HepG2 (cell line): ENCODE measurements around the gene KDM8. TPM values are rescaled to one million over a fixed set of nuclear protein-coding genes. Genes with fewer than 3 reads are reported as not detected.
A peak's percentile ranks its signal among the peaks of the same experiment; 100 is the strongest.

Source experiments
- AHR ChIP-seq: IDR thresholded peaks from 2 replicates; pipeline ENCODE4 v1.6.1; 2018; ENCODE audit warnings: missing genetic modification reagents, missing compliant biosample characterization
- FOXK1 ChIP-seq: sonication (generic); formaldehyde crosslinking; IDR thresholded peaks from 2 replicates; pipeline ENCODE4 v1.4.0; 2020; ENCODE audit warnings: low read depth, missing genetic modification reagents, borderline replicate concordance
- GABPB1 ChIP-seq: IDR thresholded peaks from 2 replicates; pipeline ENCODE4 v1.6.1; 2016; ENCODE audit warnings: mild to moderate bottlenecking, missing genetic modification reagents, moderate library complexity, missing compliant biosample characterization
- HNRNPLL ChIP-seq: fragments of 200-400 bp; formaldehyde crosslinking; IDR thresholded peaks from 2 replicates; pipeline ENCODE4 v1.6.1; 2017; ENCODE audit warnings: mild to moderate bottlenecking, low read depth, low read length; ENCODE audit not compliant: poor library complexity, severe bottlenecking
- JUND ChIP-seq: sonication (generic); formaldehyde crosslinking; IDR thresholded peaks from 2 replicates; pipeline ENCODE4 v1.8.0; 2022; ENCODE audit warnings: mild to moderate bottlenecking, missing genetic modification reagents
- KAT2B ChIP-seq: fragments of 150-350 bp; IDR thresholded peaks from 2 replicates; pipeline ENCODE4 v1.6.1; 2014; ENCODE audit warnings: low read depth, low read length, borderline replicate concordance
- MAZ ChIP-seq, 2 experiments: sonication (generic) in 1 of 2; formaldehyde crosslinking in 1 of 2; IDR thresholded peaks; 2 replicates each; pipeline versions ENCODE4 v1.5.0 to v1.6.1; 2012 to 2020; ENCODE audit warnings: low read depth in 2 of 2, mild to moderate bottlenecking in 2 of 2, borderline replicate concordance in 1 of 2, improper control_type of control experiment in 1 of 2, low read length in 1 of 2, missing genetic modification reagents in 1 of 2, moderate library complexity in 1 of 2
- MYNN ChIP-seq: sonication (generic); formaldehyde crosslinking; IDR thresholded peaks from 2 replicates; pipeline ENCODE4 v1.4.0; 2020; ENCODE audit warnings: mild to moderate bottlenecking, low read depth, missing genetic modification reagents
- PAWR ChIP-seq: sonication (generic); formaldehyde crosslinking; IDR thresholded peaks from 2 replicates; pipeline ENCODE4 v1.4.0; 2020; ENCODE audit warnings: missing genetic modification reagents, mild to moderate bottlenecking, borderline replicate concordance
- POLR2AphosphoS2 ChIP-seq: IDR thresholded peaks from 2 replicates; pipeline ENCODE4 v1.6.1; 2011; ENCODE audit warnings: low read depth, low read length, improper control_type of control experiment
- REXO4 ChIP-seq: sonication (generic); formaldehyde crosslinking; IDR thresholded peaks from 2 replicates; pipeline ENCODE4 v1.8.0; 2022; ENCODE audit warnings: missing genetic modification reagents, mild to moderate bottlenecking, borderline replicate concordance
- RFXANK ChIP-seq: IDR thresholded peaks from 2 replicates; pipeline ENCODE4 v1.6.1; 2016
- SP1 ChIP-seq, 2 experiments: fragments of 450-650 bp in 1 of 2; sonication (generic) in 1 of 2; formaldehyde crosslinking in 1 of 2; IDR thresholded peaks; 2 replicates each; pipeline versions ENCODE4 v1.4.0 to v1.6.1; 2016 to 2020; ENCODE audit warnings: missing genetic modification reagents in 1 of 2
- TGIF2 ChIP-seq: IDR thresholded peaks from 2 replicates; pipeline ENCODE4 v1.6.1; 2016; ENCODE audit warnings: control low read depth, missing compliant biosample characterization
- U2AF1 ChIP-seq: fragments of 200-400 bp; formaldehyde crosslinking; optimal IDR thresholded peaks from 2 replicates; pipeline ENCODE3; 2017; ENCODE audit warnings: mild to moderate bottlenecking, low read depth, low read length
- ZBTB7A ChIP-seq: sonication (generic); formaldehyde crosslinking; IDR thresholded peaks from 2 replicates; pipeline ENCODE4 v1.8.0; 2022; ENCODE audit warnings: mild to moderate bottlenecking, missing genetic modification reagents
- ZFY ChIP-seq: sonication (generic); formaldehyde crosslinking; IDR thresholded peaks from 2 replicates; pipeline ENCODE4 v1.4.0; 2020; ENCODE audit warnings: missing genetic modification reagents
- ZMYM3 ChIP-seq: sonication (generic); formaldehyde crosslinking; IDR thresholded peaks from 2 replicates; pipeline ENCODE4 v1.5.1; 2020; ENCODE audit warnings: mild to moderate bottlenecking, missing genetic modification reagents
- ZNF225 ChIP-seq: sonication (generic); formaldehyde crosslinking; IDR thresholded peaks from 2 replicates; pipeline ENCODE4 v1.4.0; 2020; ENCODE audit warnings: mild to moderate bottlenecking, missing genetic modification reagents
- ZNF251 ChIP-seq: sonication (generic); formaldehyde crosslinking; IDR thresholded peaks from 2 replicates; pipeline ENCODE4 v1.9.0; 2021; ENCODE audit warnings: mild to moderate bottlenecking, missing genetic modification reagents
- ZNF326 ChIP-seq: sonication (generic); formaldehyde crosslinking; IDR thresholded peaks from 2 replicates; pipeline ENCODE4 v1.4.0; 2020; ENCODE audit warnings: missing genetic modification reagents, borderline replicate concordance
- ZNF367 ChIP-seq: sonication (generic); formaldehyde crosslinking; IDR thresholded peaks from 2 replicates; pipeline ENCODE4 v1.4.0; 2020; ENCODE audit warnings: missing genetic modification reagents, borderline replicate concordance
- ZNF558 ChIP-seq: sonication (generic); formaldehyde crosslinking; IDR thresholded peaks from 2 replicates; pipeline ENCODE4 v1.9.0; 2022; ENCODE audit warnings: mild to moderate bottlenecking, missing genetic modification reagents, borderline replicate concordance
- ZNF562 ChIP-seq: sonication (generic); formaldehyde crosslinking; IDR thresholded peaks from 2 replicates; pipeline ENCODE4 v1.8.0; 2022; ENCODE audit warnings: missing genetic modification reagents, borderline replicate concordance
- ZNF672 ChIP-seq: sonication (generic); formaldehyde crosslinking; IDR thresholded peaks from 2 replicates; pipeline ENCODE4 v1.8.1; 2022; ENCODE audit warnings: missing genetic modification reagents
- polyA plus RNA-seq, 8 experiments: library from polyadenylated mRNA; depleted of rRNA in 3 of 8; stranded (reverse) in 7 of 8; unstranded in 1 of 8; fragments of >200 nt; fragmentation: Illumina TruSeq in 4 of 8; extraction: Trizol in 4 of 8; gene quantifications; 2 replicates each; pipeline versions ENCODE4 v1.2.1 to v1.2.3, GENCODE V29; 2011 to 2016; ENCODE audit warnings: low read depth in 4 of 8, missing spikeins in 1 of 8, mixed read lengths in 1 of 8; ENCODE audit not compliant: insufficient read depth in 1 of 8
- total RNA-seq, 5 experiments: library from RNA; depleted of rRNA; stranded (reverse); fragments of >200 nt; fragmentation: Illumina TruSeq; extraction: Trizol; gene quantifications; 2 replicates each; pipeline ENCODE4 v1.2.3, GENCODE V29; 2016; ENCODE audit warnings: low read depth in 1 of 5
- TF ChIP-seq, protein P1 (sequence below): sonication (generic); formaldehyde crosslinking; IDR thresholded peaks from 2 replicates; pipeline ENCODE4 v1.8.1; 2022; ENCODE audit warnings: mild to moderate bottlenecking, missing genetic modification reagents
- TF ChIP-seq, protein P2 (sequence below): sonication (generic); formaldehyde crosslinking; IDR thresholded peaks from 2 replicates; pipeline ENCODE4 v1.4.0; 2020; ENCODE audit warnings: mild to moderate bottlenecking, missing genetic modification reagents
- TF ChIP-seq, protein P3 (sequence below): sonication (generic); formaldehyde crosslinking; conservative IDR thresholded peaks from 2 replicates; pipeline ENCODE4 v1.8.0; 2022; ENCODE audit warnings: mild to moderate bottlenecking, moderate library complexity, missing genetic modification reagents

Gene KDM8
- total and polyA plus RNA-seq, 2 of the 13 experiments (the other 11 are each of a cell fraction or from before 2014, with no cell fraction given): 3.3 to 8.6 TPM

DNA sequence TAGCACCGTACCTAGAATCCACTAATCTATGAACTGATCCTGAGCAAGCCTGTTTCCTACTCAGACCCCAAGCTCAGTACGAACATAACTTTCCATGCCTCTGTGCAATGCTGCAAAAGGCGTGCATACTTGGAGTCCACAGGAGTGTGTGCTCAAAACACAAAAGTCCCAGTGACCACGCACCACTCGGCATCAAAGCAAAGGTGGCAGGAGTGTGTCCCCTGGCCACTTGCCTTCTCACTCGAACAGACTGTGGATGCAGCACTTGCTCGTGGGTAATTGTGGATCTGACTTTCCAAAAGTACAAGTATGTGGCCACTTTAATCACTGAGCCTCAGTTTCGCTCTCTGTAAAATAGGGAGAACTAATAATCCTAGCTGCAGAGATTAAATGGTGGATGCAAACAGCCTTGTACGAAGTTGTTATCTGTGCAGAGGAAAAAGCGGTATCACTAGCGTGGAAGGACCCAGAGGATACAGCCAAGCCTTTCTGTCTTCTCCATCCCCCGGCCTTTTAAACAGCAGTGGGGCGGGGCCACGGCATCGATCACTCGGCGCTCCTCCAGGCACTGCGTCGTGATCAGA is 311 bp upstream of the KDM8 start (continued):
- TF ChIP-seq GABPB1 (CRISPR knock-in tag): peak; percentile 80; the same call in 1 of the 2 replicates
- peak; percentile 90 for TF ChIP-seq KAT2B
- TF ChIP-seq, protein P1, sequence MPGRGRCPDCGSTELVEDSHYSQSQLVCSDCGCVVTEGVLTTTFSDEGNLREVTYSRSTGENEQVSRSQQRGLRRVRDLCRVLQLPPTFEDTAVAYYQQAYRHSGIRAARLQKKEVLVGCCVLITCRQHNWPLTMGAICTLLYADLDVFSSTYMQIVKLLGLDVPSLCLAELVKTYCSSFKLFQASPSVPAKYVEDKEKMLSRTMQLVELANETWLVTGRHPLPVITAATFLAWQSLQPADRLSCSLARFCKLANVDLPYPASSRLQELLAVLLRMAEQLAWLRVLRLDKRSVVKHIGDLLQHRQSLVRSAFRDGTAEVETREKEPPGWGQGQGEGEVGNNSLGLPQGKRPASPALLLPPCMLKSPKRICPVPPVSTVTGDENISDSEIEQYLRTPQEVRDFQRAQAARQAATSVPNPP (CRISPR knock-in tag): no peak
- TF ChIP-seq ZMYM3 (CRISPR knock-in tag): peak; percentile 94
- 0 out of 2 replicates have a peak, but pooled peaks have one; percentile 51 for TF ChIP-seq ZBTB7A
- TF ChIP-seq SP1 (IDR thresholded peaks at IDR 0.05): no peak
- peak; percentile 97 for TF ChIP-seq SP1 (CRISPR knock-in tag; IDR thresholded peaks at IDR 0.05)
- peak; percentile 95; the same call in 1 of the 2 replicates for TF ChIP-seq AHR (CRISPR knock-in tag)
- no peak for TF ChIP-seq ZFY
- no peak for TF ChIP-seq TGIF2
- 0 out of 2 replicates have a peak, but pooled peaks have one; percentile 64 for TF ChIP-seq PAWR (CRISPR knock-in tag)
- no peak for TF ChIP-seq ZNF225 (CRISPR knock-in tag)
- TF ChIP-seq ZNF326 (CRISPR knock-in tag): no peak
- TF ChIP-seq HNRNPLL: no peak
- peak; percentile 99 for TF ChIP-seq ZNF367 (CRISPR knock-in tag)
- 0 out of 2 replicates have a peak, but pooled peaks have one; percentile 10 for TF ChIP-seq ZNF558 (CRISPR knock-in tag)
- peak; percentile 64 for TF ChIP-seq U2AF1
- TF ChIP-seq, protein P2, sequence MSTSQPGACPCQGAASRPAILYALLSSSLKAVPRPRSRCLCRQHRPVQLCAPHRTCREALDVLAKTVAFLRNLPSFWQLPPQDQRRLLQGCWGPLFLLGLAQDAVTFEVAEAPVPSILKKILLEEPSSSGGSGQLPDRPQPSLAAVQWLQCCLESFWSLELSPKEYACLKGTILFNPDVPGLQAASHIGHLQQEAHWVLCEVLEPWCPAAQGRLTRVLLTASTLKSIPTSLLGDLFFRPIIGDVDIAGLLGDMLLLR (CRISPR knock-in tag): peak; percentile 0; the same call in 1 of the 2 replicates
- no peak for TF ChIP-seq ZNF672 (CRISPR knock-in tag)
- peak; percentile 92; the same call in 1 of the 2 replicates for TF ChIP-seq FOXK1 (CRISPR knock-in tag)
- TF ChIP-seq ZNF562 (CRISPR knock-in tag): no peak
- TF ChIP-seq ZNF251: 0 out of 2 replicates have a peak, but pooled peaks have one; percentile 76
- peak; percentile 87; the same call in 1 of the 2 replicates for TF ChIP-seq MAZ (IDR thresholded peaks at IDR 0.05; ENCODE audit: borderline replicate concordance, low read depth, low read length)
- TF ChIP-seq MAZ (CRISPR knock-in tag; IDR thresholded peaks at IDR 0.05; ENCODE audit: low read depth): no peak
- TF ChIP-seq, protein P3, sequence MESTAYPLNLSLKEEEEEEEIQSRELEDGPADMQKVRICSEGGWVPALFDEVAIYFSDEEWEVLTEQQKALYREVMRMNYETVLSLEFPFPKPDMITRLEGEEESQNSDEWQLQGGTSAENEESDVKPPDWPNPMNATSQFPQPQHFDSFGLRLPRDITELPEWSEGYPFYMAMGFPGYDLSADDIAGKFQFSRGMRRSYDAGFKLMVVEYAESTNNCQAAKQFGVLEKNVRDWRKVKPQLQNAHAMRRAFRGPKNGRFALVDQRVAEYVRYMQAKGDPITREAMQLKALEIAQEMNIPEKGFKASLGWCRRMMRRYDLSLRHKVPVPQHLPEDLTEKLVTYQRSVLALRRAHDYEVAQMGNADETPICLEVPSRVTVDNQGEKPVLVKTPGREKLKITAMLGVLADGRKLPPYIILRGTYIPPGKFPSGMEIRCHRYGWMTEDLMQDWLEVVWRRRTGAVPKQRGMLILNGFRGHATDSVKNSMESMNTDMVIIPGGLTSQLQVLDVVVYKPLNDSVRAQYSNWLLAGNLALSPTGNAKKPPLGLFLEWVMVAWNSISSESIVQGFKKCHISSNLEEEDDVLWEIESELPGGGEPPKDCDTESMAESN (CRISPR knock-in tag): peak; percentile 33; the same call in 1 of the 2 replicates
- TF ChIP-seq REXO4 (CRISPR knock-in tag): no peak
- no peak; the same call in 1 of the 2 replicates for TF ChIP-seq POLR2AphosphoS2
- TF ChIP-seq JUND: no peak
- peak; percentile 73; the same call in 1 of the 2 replicates for TF ChIP-seq RFXANK (CRISPR knock-in tag)
- TF ChIP-seq MYNN: peak; percentile 56; the same call in 1 of the 2 replicates
